Measurements from ENCODE around the gene ADAP2. TPM values are rescaled to one million over a fixed set of nuclear protein-coding genes. Genes with fewer than 3 reads are reported as not detected.

ADAP2 gene
- polyA plus RNA-seq, 3 donors = 2.3 to 2.8 (median 2.4) TPM

Other genes starting within 250 kb of the ADAP2 start
- 10 to 100 TPM; 14.3 to 16.0 (median 14.7) TPM for gene CRLF3, start 97.3 kb upstream of the ADAP2 start, polyA plus RNA-seq (ENCODE audit: insufficient read length in 3 of 3)
- gene ATAD5, start 90.0 kb upstream of the ADAP2 start, polyA plus RNA-seq (ENCODE audit: insufficient read length in 3 of 3) = 1 to 10 TPM; 5.9 to 6.5 (median 6.5) TPM
- 10 to 100 TPM; 19.7 to 27.8 (median 25.7) TPM for gene TEFM, start 15.7 kb upstream of the ADAP2 start, polyA plus RNA-seq (ENCODE audit: insufficient read length in 3 of 3)
- 10 to 100 TPM; 17.9 to 19.9 (median 19.7) TPM for gene RNF135, start 49.1 kb downstream of the ADAP2 start, polyA plus RNA-seq (ENCODE audit: insufficient read length in 3 of 3)
- 10 to 100 TPM; 36.7 to 42.9 (median 39.2) TPM for gene NF1, start 173.0 kb downstream of the ADAP2 start, polyA plus RNA-seq (ENCODE audit: insufficient read length in 3 of 3)